22Rv1 (cell line): ENCODE measurements around the gene GPC1.

Experiments
- ZFX ChIP-seq: fragments of 450-650 bp; IDR thresholded peaks from 2 replicates; pipeline ENCODE4 v1.6.1; 2017; ENCODE audit warnings: antibody characterized with exemption, borderline replicate concordance
- TF ChIP-seq, protein P1 (sequence below): fragments of 450-650 bp; IDR thresholded peaks from 2 replicates; pipeline ENCODE4 v1.5.1; 2017; ENCODE audit warnings: mild to moderate bottlenecking

DNA sequence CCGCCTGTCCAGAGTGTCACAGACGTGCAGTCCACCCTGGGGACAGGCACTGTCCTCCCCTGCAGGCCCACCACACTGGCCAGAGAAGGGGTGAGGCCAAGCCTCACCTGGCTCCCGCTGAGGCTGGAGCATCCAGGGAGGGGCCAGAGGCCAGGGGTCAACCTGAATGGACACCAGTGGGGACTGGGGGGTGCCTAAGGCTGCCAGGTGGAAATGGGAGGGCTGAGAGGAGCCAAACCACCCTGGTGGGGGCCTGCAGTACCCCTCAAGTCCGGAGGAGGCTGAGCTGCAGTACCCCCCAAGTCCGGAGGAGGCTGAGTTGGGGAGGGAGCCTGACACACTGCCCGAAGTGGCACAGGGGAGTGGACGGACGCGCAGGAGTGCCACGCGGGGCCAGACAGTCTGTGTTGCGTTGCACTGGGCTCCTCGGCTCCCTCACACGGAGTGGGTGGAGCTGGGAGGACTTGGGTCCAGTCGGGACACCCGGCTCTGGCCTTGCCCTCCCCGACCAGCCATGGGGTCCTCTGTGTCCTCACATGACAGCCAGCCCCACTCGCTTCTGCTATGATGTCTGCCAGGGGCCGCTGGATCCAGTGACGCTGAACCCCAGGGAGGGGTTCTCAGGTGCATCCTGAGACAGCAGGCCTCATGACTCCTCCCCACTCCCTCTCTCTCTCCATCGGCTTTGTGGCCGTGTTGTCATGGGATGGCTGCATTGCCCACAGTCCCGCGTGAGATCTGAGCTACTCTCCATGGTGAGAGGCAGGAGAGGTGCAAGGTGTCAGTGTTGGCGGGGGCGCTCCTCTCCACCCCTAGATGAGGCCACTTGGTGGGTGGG, 22.3 kb upstream of the GPC1 start:
- TF ChIP-seq, protein P1, sequence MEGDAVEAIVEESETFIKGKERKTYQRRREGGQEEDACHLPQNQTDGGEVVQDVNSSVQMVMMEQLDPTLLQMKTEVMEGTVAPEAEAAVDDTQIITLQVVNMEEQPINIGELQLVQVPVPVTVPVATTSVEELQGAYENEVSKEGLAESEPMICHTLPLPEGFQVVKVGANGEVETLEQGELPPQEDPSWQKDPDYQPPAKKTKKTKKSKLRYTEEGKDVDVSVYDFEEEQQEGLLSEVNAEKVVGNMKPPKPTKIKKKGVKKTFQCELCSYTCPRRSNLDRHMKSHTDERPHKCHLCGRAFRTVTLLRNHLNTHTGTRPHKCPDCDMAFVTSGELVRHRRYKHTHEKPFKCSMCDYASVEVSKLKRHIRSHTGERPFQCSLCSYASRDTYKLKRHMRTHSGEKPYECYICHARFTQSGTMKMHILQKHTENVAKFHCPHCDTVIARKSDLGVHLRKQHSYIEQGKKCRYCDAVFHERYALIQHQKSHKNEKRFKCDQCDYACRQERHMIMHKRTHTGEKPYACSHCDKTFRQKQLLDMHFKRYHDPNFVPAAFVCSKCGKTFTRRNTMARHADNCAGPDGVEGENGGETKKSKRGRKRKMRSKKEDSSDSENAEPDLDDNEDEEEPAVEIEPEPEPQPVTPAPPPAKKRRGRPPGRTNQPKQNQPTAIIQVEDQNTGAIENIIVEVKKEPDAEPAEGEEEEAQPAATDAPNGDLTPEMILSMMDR, result no peak
- no peak for TF ChIP-seq ZFX
